HepG2 (cell line): Measurements from ENCODE around the gene GMPR. TPM values are rescaled to one million over a fixed set of nuclear protein-coding genes. Genes with fewer than 3 reads are reported as not detected.

Source experiments
- ATAC-seq: fragments of 200-7000 bp; cut with Tn5 transposase; 3 replicates; pipeline ENCODE4 v1.9.1; 2020; ENCODE audit warnings: mild to moderate bottlenecking, moderate library complexity
- BruUV-seq: library from RNA; stranded (reverse); fragments of 400-500 nt; replicated peaks from 2 replicates; lab custom pipeline; 2021; lab: Mats Ljungman, UMichigan
- CTCF ChIA-PET: fragments of 300-600 bp; formaldehyde crosslinking; extraction: SDS; loops from one replicate; lab custom pipeline; 2021; ENCODE audit warnings: low total read pairs, inconsistent platforms, low intra/inter-chr PET ratio; lab: Yijun Ruan, JAX
- POLR2A ChIA-PET: fragments of 350-600 bp; sonication (Branson Sonifier 250); formaldehyde crosslinking; loops from one replicate; lab custom pipeline; 2020; ENCODE audit warnings: antibody characterized with exemption, inconsistent platforms; lab: Yijun Ruan, JAX
- DNase-seq: peaks from one replicate; pipeline ENCODE4 v3.0.0-alpha.2; 2015; ENCODE audit warnings: low spot score
- FAIRE-seq: peaks from 3 replicates; lab custom pipeline; 2011; peaks lifted over from hg19 to GRCh38; lab: Jason Lieb, UNC
- H2AFZ ChIP-seq: one replicate; pipeline ENCODE4 v1.6.1; 2011; ENCODE audit warnings: low read length, inconsistent platforms
- H3K27ac ChIP-seq: fragments of 300-600 bp; 3 replicates; pipeline ENCODE4 v1.8.0; 2011; ENCODE audit warnings: mixed run types, mild to moderate bottlenecking, mixed read lengths, low read length, inconsistent platforms; ENCODE audit not compliant: insufficient read depth; ENCODE audit errors: extremely low read length
- H3K27me3 ChIP-seq, 2 experiments: fragments of 200-600 bp in 1 of 2; 2 replicates in 1 of 2; 3 replicates in 1 of 2; pipeline versions ENCODE4 v1.6.0 to v1.8.0; 2011; ENCODE audit warnings: low read length in 2 of 2, mild to moderate bottlenecking in 2 of 2, moderate library complexity in 2 of 2, inconsistent platforms in 1 of 2; ENCODE audit not compliant: insufficient read depth in 2 of 2, control insufficient read depth in 1 of 2
- H3K36me3 ChIP-seq, 2 experiments: fragments of 200-600 bp in 1 of 2; replicated peaks in 1 of 2; 2 replicates in 1 of 2; 3 replicates in 1 of 2; pipeline versions ENCODE4 v1.5.1 to v1.8.0; 2011; ENCODE audit warnings: low read length in 2 of 2, inconsistent platforms in 1 of 2; ENCODE audit not compliant: insufficient read depth in 2 of 2, control insufficient read depth in 1 of 2
- H3K4me1 ChIP-seq: 2 replicates; pipeline ENCODE4 v1.5.1; 2012; ENCODE audit warnings: low read length, inconsistent platforms; ENCODE audit not compliant: insufficient read depth
- H3K4me2 ChIP-seq: 2 replicates; pipeline ENCODE4 v1.6.0; 2011; ENCODE audit warnings: low read depth, low read length, inconsistent platforms
- H3K4me3 ChIP-seq, 3 experiments: fragments of 200-600 bp in 1 of 3; sonication (generic), shearing (Covaris generic) in 1 of 3; replicated peaks in 1 of 3; 2 replicates each; pipeline ENCODE4 v1.5.1; 2011 to 2016; ENCODE audit warnings: low read length in 3 of 3, inconsistent platforms in 2 of 3, low read depth in 2 of 3, mild to moderate bottlenecking in 2 of 3, control low read depth in 1 of 3, mixed read lengths in 1 of 3; ENCODE audit not compliant: insufficient read depth in 1 of 3
- H3K79me2 ChIP-seq: one replicate; pipeline ENCODE4 v1.6.1; 2011; ENCODE audit warnings: low read length, inconsistent platforms; ENCODE audit not compliant: insufficient read depth
- H3K9ac ChIP-seq: 2 replicates; pipeline ENCODE4 v1.6.0; 2011; ENCODE audit warnings: mild to moderate bottlenecking, low read depth, low read length, inconsistent platforms; ENCODE audit not compliant: insufficient read depth
- H3K9me3 ChIP-seq: 2 replicates; pipeline ENCODE4 v1.5.1; 2012; ENCODE audit warnings: mild to moderate bottlenecking, low read length
- H4K20me1 ChIP-seq: 2 replicates; pipeline ENCODE4 v1.6.0; 2011; ENCODE audit warnings: inconsistent platforms, mild to moderate bottlenecking, low read length, moderate library complexity; ENCODE audit not compliant: insufficient read depth
- ARNT2 ChIP-seq: sonication (generic); formaldehyde crosslinking; IDR thresholded peaks from 2 replicates; pipeline ENCODE4 v1.8.0; 2022; ENCODE audit warnings: mild to moderate bottlenecking, low read depth, missing genetic modification reagents, moderate library complexity
- ATF7 ChIP-seq, 2 experiments: fragments of 450-650 bp in 1 of 2; sonication (generic) in 1 of 2; formaldehyde crosslinking in 1 of 2; IDR thresholded peaks; 2 replicates each; pipeline versions ENCODE4 v1.4.0 to v1.6.1; 2016 to 2020; ENCODE audit warnings: antibody characterized with exemption in 1 of 2, mild to moderate bottlenecking in 1 of 2, missing genetic modification reagents in 1 of 2
- CREB1 ChIP-seq, 2 experiments: fragments of 450-650 bp in 1 of 2; IDR thresholded peaks; 2 replicates each; pipeline ENCODE4 v1.6.1; 2016 to 2017; ENCODE audit warnings: control low read depth in 1 of 2, mild to moderate bottlenecking in 1 of 2, missing compliant biosample characterization in 1 of 2, missing genetic modification characterization in 1 of 2
- MAFK ChIP-seq, 2 experiments: IDR thresholded peaks in 1 of 2; conservative IDR thresholded peaks in 1 of 2; 2 replicates each; pipeline ENCODE4 v1.6.1; 2011; ENCODE audit warnings: improper control_type of control experiment in 2 of 2, low read length in 2 of 2
- PPARG ChIP-seq: conservative IDR thresholded peaks from 2 replicates; pipeline ENCODE4 v1.6.1; 2016; ENCODE audit warnings: missing biosample characterization, missing genetic modification reagents
- SATB2 ChIP-seq: sonication (generic); formaldehyde crosslinking; IDR thresholded peaks from 2 replicates; pipeline ENCODE4 v1.5.0; 2020; ENCODE audit warnings: missing genetic modification reagents
- WIZ ChIP-seq: sonication (generic); formaldehyde crosslinking; IDR thresholded peaks from 2 replicates; pipeline ENCODE4 v1.5.1; 2020; ENCODE audit warnings: mild to moderate bottlenecking, missing genetic modification reagents
- ZNF704 ChIP-seq: sonication (generic); formaldehyde crosslinking; IDR thresholded peaks from 2 replicates; pipeline ENCODE4 v1.8.1; 2023; ENCODE audit warnings: mild to moderate bottlenecking, inconsistent platforms, moderate library complexity, missing genetic modification reagents, borderline replicate concordance
- ZNF772 ChIP-seq: sonication (generic); formaldehyde crosslinking; IDR thresholded peaks from 2 replicates; pipeline ENCODE4 v1.5.0; 2020; ENCODE audit warnings: mild to moderate bottlenecking, missing genetic modification reagents
- WGBS: methylation state at CpG from one replicate; pipeline ENCODE4 v1.1.6; 2017; ENCODE audit warnings: low lambda C conversion rate; 5-methylcytosine and 5-hydroxymethylcytosine counted together
- in situ Hi-C: cut with HindIII; loops from 2 replicates; pipeline ENCODE4 v1.10.0; 2017; ENCODE audit warnings: low pct_unique_long_range_greater_than_20kb; ENCODE audit not compliant: extremely low pct_ligation_motif_present
- intact Hi-C: fragments of 100-400 bp; cut with micrococcal nuclease; formaldehyde crosslinking; loops from one replicate; pipeline ENCODE4 v1.10.0; 2022; ENCODE audit not compliant: unreplicated experiment
- polyA plus RNA-seq, 8 experiments: library from polyadenylated mRNA; depleted of rRNA in 3 of 8; stranded (reverse) in 7 of 8; unstranded in 1 of 8; fragments of >200 nt; fragmentation: Illumina TruSeq in 4 of 8; extraction: Trizol in 4 of 8; gene quantifications; 2 replicates each; pipeline versions ENCODE4 v1.2.1 to v1.2.3, GENCODE V29; 2011 to 2016; ENCODE audit warnings: low read depth in 4 of 8, missing spikeins in 1 of 8, mixed read lengths in 1 of 8; ENCODE audit not compliant: insufficient read depth in 1 of 8
- total RNA-seq, 5 experiments: library from RNA; depleted of rRNA; stranded (reverse); fragments of >200 nt; fragmentation: Illumina TruSeq; extraction: Trizol; gene quantifications; 2 replicates each; pipeline ENCODE4 v1.2.3, GENCODE V29; 2016; ENCODE audit warnings: low read depth in 1 of 5
- TF ChIP-seq, protein P1 (sequence below): sonication (generic); formaldehyde crosslinking; IDR thresholded peaks from 2 replicates; pipeline ENCODE4 v1.8.0; 2022; ENCODE audit warnings: mild to moderate bottlenecking, missing genetic modification reagents
- TF ChIP-seq, protein P2 (sequence below): sonication (generic); formaldehyde crosslinking; IDR thresholded peaks from 2 replicates; pipeline ENCODE4 v1.5.0; 2020; ENCODE audit warnings: mild to moderate bottlenecking, missing genetic modification reagents, moderate library complexity
- TF ChIP-seq, protein P3 (sequence below): sonication (generic); formaldehyde crosslinking; conservative IDR thresholded peaks from 2 replicates; pipeline ENCODE4 v1.4.0; 2020; ENCODE audit warnings: missing genetic modification reagents

The GMPR gene
- total and polyA plus RNA-seq, 2 of the 13 experiments (the other 11 are each of a cell fraction or from before 2014, with no cell fraction given), result not detected

DNA sequence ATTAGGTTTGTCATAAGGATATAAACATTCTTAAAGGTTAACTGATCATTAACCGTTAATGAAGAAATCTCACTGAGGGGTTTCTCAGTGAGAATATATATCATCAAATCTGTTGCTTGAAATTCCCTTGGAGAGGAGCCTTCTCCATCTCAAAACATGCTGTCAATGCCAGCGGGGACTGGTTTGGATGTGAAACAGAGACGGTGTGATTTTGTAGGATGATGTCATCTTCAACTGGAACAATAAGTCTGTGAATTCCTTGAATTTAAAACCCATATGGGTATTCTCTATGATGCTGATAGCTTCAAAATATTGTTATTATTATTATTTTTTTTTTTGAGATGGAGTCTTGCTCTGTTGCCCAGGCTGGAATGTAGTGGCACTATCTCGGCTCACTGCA lies 75.9 kb downstream of the GMPR start:
- H2AFZ ChIP-seq, result no peak overlapping the region
- no peaks in the 10 kb centered on the region for H3K27me3 ChIP-seq
- 0 out of 2 replicates have a peak, but pooled peaks cover 3% of the 10 kb centered on the region for H4K20me1 ChIP-seq
- DNase-seq (no peak), FAIRE-seq (no peak), ATAC-seq (no peak)
- H3K4me2 ChIP-seq, result no peak overlapping the region
- H3K79me2 ChIP-seq, result no peaks in the 10 kb centered on the region
- no peaks in the 10 kb centered on the region for H3K9me3 ChIP-seq
- H3K4me3 ChIP-seq, result no peak overlapping the region
- H3K27ac ChIP-seq, result no peak overlapping the region
- ChIA-PET POLR2A (no interaction called here), CTCF (no interaction called here)
- TF ChIP-seq PPARG (CRISPR knock-in tag) (no peak), CREB1 (IDR thresholded peaks at IDR 0.05) (0 out of 2 replicates have a peak, but pooled peaks have one; percentile 16), CREB1 (CRISPR knock-in tag; IDR thresholded peaks at IDR 0.05) (no peak), ATF7 (IDR thresholded peaks at IDR 0.05) (peak; percentile 79), ATF7 (CRISPR knock-in tag; IDR thresholded peaks at IDR 0.05) (no peak)
- TF ChIP-seq, protein P1, sequence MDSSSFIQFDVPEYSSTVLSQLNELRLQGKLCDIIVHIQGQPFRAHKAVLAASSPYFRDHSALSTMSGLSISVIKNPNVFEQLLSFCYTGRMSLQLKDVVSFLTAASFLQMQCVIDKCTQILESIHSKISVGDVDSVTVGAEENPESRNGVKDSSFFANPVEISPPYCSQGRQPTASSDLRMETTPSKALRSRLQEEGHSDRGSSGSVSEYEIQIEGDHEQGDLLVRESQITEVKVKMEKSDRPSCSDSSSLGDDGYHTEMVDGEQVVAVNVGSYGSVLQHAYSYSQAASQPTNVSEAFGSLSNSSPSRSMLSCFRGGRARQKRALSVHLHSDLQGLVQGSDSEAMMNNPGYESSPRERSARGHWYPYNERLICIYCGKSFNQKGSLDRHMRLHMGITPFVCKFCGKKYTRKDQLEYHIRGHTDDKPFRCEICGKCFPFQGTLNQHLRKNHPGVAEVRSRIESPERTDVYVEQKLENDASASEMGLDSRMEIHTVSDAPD (CRISPR knock-in tag), result no peak
- peaks cover 0 to 3% of the 10 kb centered on the region in 2 experiments; a peak in 2 of 5 replicates for H3K36me3 ChIP-seq
- no peaks in the 10 kb centered on the region for H3K4me1 ChIP-seq
- in situ Hi-C loops, result no loop called here
- BruUV-seq, result no TSS peak
- 99% methylated on average over 4 of the region's 4 CpGs for WGBS
- H3K9ac ChIP-seq, result no peak overlapping the region
- intact Hi-C loops, result no loop called here

- Histone ChIP-seq H3K9me3 (no peaks in the 10 kb centered on the region), H3K4me3 (no peak overlapping the region), H3K4me1 (no peaks in the 10 kb centered on the region), H3K27ac (no peak overlapping the region), H2AFZ (no peak overlapping the region), H3K79me2 (no peaks in the 10 kb centered on the region), H3K4me2 (no peak overlapping the region), H3K36me3 (peaks cover 5 to 10% of the 10 kb centered on the region in 2 experiments; a peak in 3 of 5 replicates), H4K20me1 (0 out of 2 replicates have a peak, but pooled peaks cover 3% of the 10 kb centered on the region), H3K9ac (no peak overlapping the region), H3K27me3 (no peaks in the 10 kb centered on the region)
- intact Hi-C loops (no loop called here), in situ Hi-C loops (no loop called here)
- ATAC-seq (peak; percentile 60), DNase-seq (peak; percentile 49), FAIRE-seq (no peak)
- no TSS peak for BruUV-seq
- 81% methylated on average over 7 of the region's 7 CpGs for WGBS
- ChIA-PET CTCF (interaction anchor here (0.7 to 0.9 kb wide), 2 partner anchors 30 to 31 kb away, joined by 3 to 5 read pairs; no protein-coding TSS in a partner anchor), POLR2A (no interaction called here)
- TF ChIP-seq MAFK (conservative IDR thresholded peaks at IDR 0.05 in 1 of 2, IDR thresholded peaks at IDR 0.05 in 1 of 2; ENCODE audit: low read length in 2 of 2) (peak; percentile 54 to 57; a peak in 3 of 4 replicates), SATB2 (CRISPR knock-in tag) (no peak), ARNT2 (CRISPR knock-in tag) (no peak), ZNF704 (no peak), WIZ (CRISPR knock-in tag) (no peak), ZNF772 (CRISPR knock-in tag) (no peak)
- TF ChIP-seq, protein P2, sequence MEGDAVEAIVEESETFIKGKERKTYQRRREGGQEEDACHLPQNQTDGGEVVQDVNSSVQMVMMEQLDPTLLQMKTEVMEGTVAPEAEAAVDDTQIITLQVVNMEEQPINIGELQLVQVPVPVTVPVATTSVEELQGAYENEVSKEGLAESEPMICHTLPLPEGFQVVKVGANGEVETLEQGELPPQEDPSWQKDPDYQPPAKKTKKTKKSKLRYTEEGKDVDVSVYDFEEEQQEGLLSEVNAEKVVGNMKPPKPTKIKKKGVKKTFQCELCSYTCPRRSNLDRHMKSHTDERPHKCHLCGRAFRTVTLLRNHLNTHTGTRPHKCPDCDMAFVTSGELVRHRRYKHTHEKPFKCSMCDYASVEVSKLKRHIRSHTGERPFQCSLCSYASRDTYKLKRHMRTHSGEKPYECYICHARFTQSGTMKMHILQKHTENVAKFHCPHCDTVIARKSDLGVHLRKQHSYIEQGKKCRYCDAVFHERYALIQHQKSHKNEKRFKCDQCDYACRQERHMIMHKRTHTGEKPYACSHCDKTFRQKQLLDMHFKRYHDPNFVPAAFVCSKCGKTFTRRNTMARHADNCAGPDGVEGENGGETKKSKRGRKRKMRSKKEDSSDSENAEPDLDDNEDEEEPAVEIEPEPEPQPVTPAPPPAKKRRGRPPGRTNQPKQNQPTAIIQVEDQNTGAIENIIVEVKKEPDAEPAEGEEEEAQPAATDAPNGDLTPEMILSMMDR (CRISPR knock-in tag), result peak; percentile 50
- TF ChIP-seq, protein P3, sequence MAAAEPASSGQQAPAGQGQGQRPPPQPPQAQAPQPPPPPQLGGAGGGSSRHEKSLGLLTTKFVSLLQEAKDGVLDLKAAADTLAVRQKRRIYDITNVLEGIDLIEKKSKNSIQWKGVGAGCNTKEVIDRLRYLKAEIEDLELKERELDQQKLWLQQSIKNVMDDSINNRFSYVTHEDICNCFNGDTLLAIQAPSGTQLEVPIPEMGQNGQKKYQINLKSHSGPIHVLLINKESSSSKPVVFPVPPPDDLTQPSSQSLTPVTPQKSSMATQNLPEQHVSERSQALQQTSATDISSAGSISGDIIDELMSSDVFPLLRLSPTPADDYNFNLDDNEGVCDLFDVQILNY, result no peak
Measured at GRCh38 chr6:16316741-16317251, 78.4 kb downstream of the GMPR start.
